Activated CD8-positive, alpha-beta T cell treated with anti-CD3 and anti-CD28 coated beads for 36 hours (primary cell): ENCODE data around the gene POLG2. TPM values are rescaled to one million over a fixed set of nuclear protein-coding genes. Genes with fewer than 3 reads are reported as not detected.

Source experiments
- ATAC-seq: fragments of 200-7000 bp; cut with Tn5 transposase; one replicate; pipeline ENCODE4 v1.10.0; 2021; ENCODE audit warnings: mild to moderate bottlenecking, moderate library complexity
- CTCF ChIA-PET: fragments of 350-600 bp; sonication (Branson Sonifier 250); formaldehyde crosslinking; loops from one replicate; lab custom pipeline; 2021; ENCODE audit warnings: antibody characterized with exemption; lab: Charles Lee
- POLR2A ChIA-PET: fragments of 350-600 bp; sonication (Branson Sonifier 250); formaldehyde crosslinking; loops from one replicate; lab custom pipeline; 2021; ENCODE audit warnings: antibody characterized with exemption; lab: Charles Lee
- DNase-seq: peaks from one replicate; pipeline ENCODE4 v3.0.0-alpha.2; 2020
- H3K27ac Mint-ChIP-seq: one replicate; pipeline ENCODE4 v1.8.0; 2021; ENCODE audit warnings: mild to moderate bottlenecking, mixed read lengths
- H3K27me3 Mint-ChIP-seq: one replicate; pipeline ENCODE4 v1.8.0; 2021; ENCODE audit warnings: mixed read lengths
- H3K36me3 Mint-ChIP-seq: one replicate; pipeline ENCODE4 v1.8.0; 2021; ENCODE audit warnings: low read depth, mixed read lengths
- H3K4me1 Mint-ChIP-seq: one replicate; pipeline ENCODE4 v1.8.0; 2021; ENCODE audit warnings: low read depth, mixed read lengths
- H3K4me3 Mint-ChIP-seq: one replicate; pipeline ENCODE4 v1.8.0; 2021; ENCODE audit warnings: mild to moderate bottlenecking, moderate library complexity, mixed read lengths
- H3K9me3 Mint-ChIP-seq: one replicate; pipeline ENCODE4 v1.8.0; 2021; ENCODE audit warnings: mixed read lengths
- CTCF ChIP-seq: fragments of 200-600 bp; IDR thresholded peaks from one replicate; pipeline ENCODE4 v1.8.0; 2022; ENCODE audit warnings: antibody characterized with exemption, mild to moderate bottlenecking
- intact Hi-C: fragments of 100-400 bp; cut with micrococcal nuclease; formaldehyde crosslinking; loops from one replicate; pipeline ENCODE4 v1.10.0; 2022
- total RNA-seq, 2 experiments: library from RNA; stranded (reverse); gene quantifications; one replicate each; pipeline ENCODE4 v1.2.3, GENCODE V29; 2021

The POLG2 gene
- total RNA-seq, 2 experiments from 2014 or later, result 37.3 to 41.1 TPM

GRCh38 chr17:64507413-64507782, 10.5 kb upstream of the POLG2 start:
- ChIA-PET CTCF (interaction anchor here (1.0 to 3.2 kb wide), 8 partner anchors 8 to 142 kb away, joined by 3 to 32 read pairs (median 7); partner anchors contain the start of gene POLG2), POLR2A (interaction anchor here (0.6 to 4.8 kb wide), 19 partner anchors 9 to 361 kb away, joined by 3 to 143 read pairs (median 5); partner anchors contain the start of gene POLG2)
- ATAC-seq (peak; percentile 11), DNase-seq (peak; percentile 58)
- Mint-ChIP-seq H3K27ac (peak overlapping the region; percentile 99), H3K9me3 (no peaks in the 10 kb centered on the region), H3K4me3 (peak overlapping the region; percentile 91), H3K4me1 (peaks cover 50% of the 10 kb centered on the region), H3K36me3 (peaks cover 62% of the 10 kb centered on the region), H3K27me3 (no peaks in the 10 kb centered on the region)
- peak; percentile 63 for TF ChIP-seq CTCF
- intact Hi-C loops, result loop anchor here (5.0 kb wide), 1 partner anchor 150 kb away; no protein-coding TSS in a partner anchor

- H3K4me1 Mint-ChIP-seq, result peaks cover 53% of the 10 kb centered on the region
- peaks cover 65% of the 10 kb centered on the region for H3K36me3 Mint-ChIP-seq
- H3K4me3 Mint-ChIP-seq, result peak within 1 kb of the TSS; percentile 91
- DNase-seq (peak; percentile 98), ATAC-seq (peak; percentile 70)
- H3K27me3 Mint-ChIP-seq, result no peaks in the 10 kb centered on the region
- ChIA-PET CTCF (interaction anchor here (1.1 to 3.2 kb wide), 8 partner anchors 9 to 142 kb away, joined by 3 to 32 read pairs (median 8); partner anchors contain the start of gene POLG2), POLR2A (interaction anchor here (0.6 to 4.8 kb wide), 29 partner anchors 9 to 806 kb away, joined by 3 to 143 read pairs (median 4); partner anchors contain the start of genes POLG2 and SMURF2)
- no peaks in the 10 kb centered on the region for H3K9me3 Mint-ChIP-seq
- H3K27ac Mint-ChIP-seq, result peak within 1 kb of the TSS; percentile 99
- TF ChIP-seq CTCF, result no peak
- intact Hi-C loops, result loop anchor here (5.0 kb wide), 1 partner anchor 151 kb away; no protein-coding TSS in a partner anchor
These were observed 9.9 kb upstream of the POLG2 start, which contains the start of gene CEP95 for GRCh38 chr17:64506576-64507412. TSS of gene CEP95 (plus strand) at chr17:64506977. CDS start at chr17:64507098, 121 bp downstream.

GRCh38 chr17:64506201-64506575, 9.3 kb upstream of the POLG2 start, which contains the start of gene DDX5:
TSS of gene DDX5 (minus strand) at chr17:64506289. CDS start at chr17:64506119, 170 bp downstream.
- H3K36me3 Mint-ChIP-seq, result peaks cover 67% of the 10 kb centered on the region
- POLR2A ChIA-PET, result interaction anchor here (0.7 to 4.8 kb wide), 31 partner anchors 10 to 805 kb away, joined by 3 to 143 read pairs (median 5); partner anchors contain the start of genes POLG2 and SMURF2
- ATAC-seq, result peak; percentile 70

More at GRCh38 chr17:64506201-64506575, 9.3 kb upstream of the POLG2 start, which contains the start of gene DDX5:
- peak; percentile 98 for DNase-seq
- H3K4me3 Mint-ChIP-seq, result peak within 1 kb of the TSS; percentile 91
- no peaks in the 10 kb centered on the region for H3K27me3 Mint-ChIP-seq
- intact Hi-C loops, result loop anchor here (5.0 kb wide), 1 partner anchor 151 kb away; no protein-coding TSS in a partner anchor
- CTCF ChIA-PET, result interaction anchor here (1.4 to 3.2 kb wide), 6 partner anchors 10 to 143 kb away, joined by 3 to 32 read pairs (median 12); partner anchors contain the start of gene POLG2
- no peaks in the 10 kb centered on the region for H3K9me3 Mint-ChIP-seq
- TF ChIP-seq CTCF, result no peak
- peak within 1 kb of the TSS; percentile 99 for H3K27ac Mint-ChIP-seq
- H3K4me1 Mint-ChIP-seq, result peaks cover 59% of the 10 kb centered on the region
